Coronary artery (tissue), 2 donors: ENCODE data around the gene HLA-DMB.

Experiments
- DNase-seq: peaks from one replicate; pipeline ENCODE4 v3.0.0-alpha.2; 2017; ENCODE audit warnings: low spot score
- H3K27ac ChIP-seq, 2 donors: fragments of 200-600 bp; sonication (generic); one replicate each; pipeline ENCODE4 v1.5.1; 2016 to 2019
- H3K4me3 ChIP-seq: fragments of 200-600 bp; sonication (generic); 2 replicates; pipeline ENCODE4 v1.5.1; 2016; ENCODE audit warnings: mild to moderate bottlenecking, moderate library complexity
- TF ChIP-seq, protein P1 (sequence below): fragments of 200-600 bp; sonication (generic); IDR thresholded peaks from one replicate; pipeline ENCODE4 v1.5.1; 2019; ENCODE audit warnings: antibody characterized with exemption

The HLA-DMB gene

DNA sequence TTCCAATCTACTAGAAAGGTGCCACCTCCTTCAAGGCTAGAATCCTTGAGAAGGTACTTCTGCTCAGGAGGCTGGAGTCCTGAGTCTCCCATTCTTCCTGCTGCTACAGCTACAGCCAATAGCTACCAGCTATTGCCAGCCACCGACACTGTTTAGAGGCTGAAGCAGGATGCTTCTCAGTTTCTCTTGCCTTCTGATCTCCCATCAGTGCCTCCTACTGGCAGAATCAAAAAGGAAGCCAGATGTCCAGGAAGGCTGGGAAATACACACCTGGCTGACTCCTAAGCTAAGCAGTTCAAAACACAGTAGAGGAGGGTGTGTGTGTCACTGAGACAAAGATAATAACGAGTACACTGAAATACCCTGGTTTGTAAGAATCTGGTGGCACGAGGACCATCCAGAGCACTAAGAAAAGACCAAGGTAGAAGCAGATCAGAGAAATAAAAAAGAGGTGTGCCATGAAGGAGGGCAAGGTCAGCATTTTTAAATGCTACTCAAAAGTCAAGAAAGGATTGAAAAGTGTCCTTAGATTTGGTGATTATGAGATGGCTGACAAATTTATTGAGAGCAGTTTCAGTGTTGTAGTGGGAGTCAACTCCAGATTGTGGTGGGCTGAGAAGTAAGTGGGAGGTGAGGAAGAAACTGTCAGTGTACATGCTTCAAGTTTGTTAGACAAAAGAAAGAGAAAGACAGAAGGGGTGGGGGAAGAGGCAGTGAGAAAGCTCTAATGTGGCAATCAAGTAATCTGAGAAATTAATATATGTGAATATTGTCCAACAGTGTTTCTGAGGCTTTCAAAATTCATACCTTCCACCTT, 14.4 kb upstream of the HLA-DMB start:
- H3K27ac ChIP-seq = no peak overlapping the region
- TF ChIP-seq, protein P1, sequence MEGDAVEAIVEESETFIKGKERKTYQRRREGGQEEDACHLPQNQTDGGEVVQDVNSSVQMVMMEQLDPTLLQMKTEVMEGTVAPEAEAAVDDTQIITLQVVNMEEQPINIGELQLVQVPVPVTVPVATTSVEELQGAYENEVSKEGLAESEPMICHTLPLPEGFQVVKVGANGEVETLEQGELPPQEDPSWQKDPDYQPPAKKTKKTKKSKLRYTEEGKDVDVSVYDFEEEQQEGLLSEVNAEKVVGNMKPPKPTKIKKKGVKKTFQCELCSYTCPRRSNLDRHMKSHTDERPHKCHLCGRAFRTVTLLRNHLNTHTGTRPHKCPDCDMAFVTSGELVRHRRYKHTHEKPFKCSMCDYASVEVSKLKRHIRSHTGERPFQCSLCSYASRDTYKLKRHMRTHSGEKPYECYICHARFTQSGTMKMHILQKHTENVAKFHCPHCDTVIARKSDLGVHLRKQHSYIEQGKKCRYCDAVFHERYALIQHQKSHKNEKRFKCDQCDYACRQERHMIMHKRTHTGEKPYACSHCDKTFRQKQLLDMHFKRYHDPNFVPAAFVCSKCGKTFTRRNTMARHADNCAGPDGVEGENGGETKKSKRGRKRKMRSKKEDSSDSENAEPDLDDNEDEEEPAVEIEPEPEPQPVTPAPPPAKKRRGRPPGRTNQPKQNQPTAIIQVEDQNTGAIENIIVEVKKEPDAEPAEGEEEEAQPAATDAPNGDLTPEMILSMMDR = no peak
- no peak for DNase-seq
- H3K4me3 ChIP-seq = no peak overlapping the region

DNA sequence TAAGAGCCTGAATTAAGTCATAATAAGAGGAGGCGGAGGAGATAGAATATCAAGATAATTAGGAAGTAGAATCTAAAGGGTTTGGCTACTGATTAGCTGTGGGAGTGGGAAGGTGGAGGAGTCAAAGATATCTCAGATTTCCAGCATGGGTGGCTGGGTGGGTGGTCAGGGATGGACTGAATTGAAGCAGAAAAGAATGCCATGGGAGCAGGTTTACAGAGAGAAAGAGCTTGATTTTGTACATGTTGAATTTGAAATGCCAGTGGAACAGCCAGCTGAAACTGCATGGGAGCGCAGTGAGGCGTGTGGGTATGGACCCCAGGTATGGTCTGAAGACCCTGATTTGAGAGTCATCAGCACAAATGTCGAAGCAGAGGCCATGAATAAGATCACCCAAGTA, 13.4 kb upstream of the HLA-DMB start:
- Histone ChIP-seq H3K27ac (no peak overlapping the region), H3K4me3 (no peak overlapping the region)
- TF ChIP-seq, protein P1 = no peak
- no peak for DNase-seq

GRCh38 chr6:32953775-32954174, 12.9 kb upstream of the HLA-DMB start:
- peak overlapping the region in 1 of 2 donors; percentile 78 for H3K27ac ChIP-seq
- TF ChIP-seq, protein P1 = no peak
- DNase-seq = no peak
- H3K4me3 ChIP-seq = no peak overlapping the region

- peak within 1 kb of the TSS; percentile 52 for H3K4me3 ChIP-seq
- TF ChIP-seq, protein P1 = peak; percentile 81
- peak; percentile 95 for DNase-seq
- peak within 1 kb of the TSS; percentile 72 to 78 for H3K27ac ChIP-seq
These were observed 12.2 kb upstream of the HLA-DMB start, which contains the start of gene HLA-DMA for GRCh38 chr6:32952817-32953739. Gene HLA-DMA (minus strand): TSS chr6:32953097. CDS start chr6:32953036, 61 bp downstream.

GRCh38 chr6:32950449-32950848, 9.6 kb upstream of the HLA-DMB start:
- no peak for DNase-seq
- Histone ChIP-seq H3K27ac (no peak overlapping the region), H3K4me3 (no peak overlapping the region)
- TF ChIP-seq, protein P1 = no peak

DNA sequence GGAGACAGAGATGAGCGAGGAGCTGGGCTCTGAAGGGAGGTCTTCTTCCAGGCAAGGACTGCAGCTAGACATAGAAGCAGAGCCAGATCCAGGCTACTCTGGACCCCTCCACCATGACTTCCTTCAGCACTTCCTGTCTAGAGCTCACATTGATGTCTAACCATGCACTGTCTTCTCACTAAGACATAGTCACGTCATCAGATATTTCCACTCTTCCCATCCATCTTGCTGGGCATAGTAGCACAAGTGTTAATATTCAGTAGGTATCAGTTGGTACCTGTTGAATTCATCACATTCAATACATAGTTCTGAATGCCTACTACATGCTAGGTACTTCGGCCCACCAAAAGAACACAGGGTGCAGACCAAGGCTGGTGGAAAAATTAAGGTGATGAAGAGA, 9.2 kb upstream of the HLA-DMB start:
- no peak overlapping the region for H3K4me3 ChIP-seq
- TF ChIP-seq, protein P1 = no peak
- no peak for DNase-seq
- no peak overlapping the region for H3K27ac ChIP-seq
